Panc1 (cell line): ENCODE measurements around the gene GPX7. TPM values are rescaled to one million over a fixed set of nuclear protein-coding genes. Genes with fewer than 3 reads are reported as not detected.

ENCODE experiments used
- ATAC-seq: fragments of 200-7000 bp; cut with Tn5 transposase; 2 replicates; pipeline ENCODE4 v1.9.1; 2020; ENCODE audit warnings: mild to moderate bottlenecking, moderate library complexity
- BruUV-seq: library from RNA; stranded (reverse); fragments of 400-500 nt; replicated peaks from 2 replicates; lab custom pipeline; 2021; lab: Mats Ljungman, UMichigan
- CTCF ChIA-PET: fragments of 300-600 bp; sonication (Branson Sonifier 250); formaldehyde crosslinking; loops from one replicate; lab custom pipeline; 2022; ENCODE audit warnings: antibody characterized with exemption; lab: Charles Lee
- POLR2A ChIA-PET: fragments of 300-600 bp; sonication (Branson Sonifier 250); formaldehyde crosslinking; loops from one replicate; lab custom pipeline; 2022; ENCODE audit warnings: antibody characterized with exemption; lab: Charles Lee
- DNase-seq: peaks from one replicate; pipeline ENCODE4 v3.0.0-alpha.2; 2010; ENCODE audit warnings: low read depth, low spot score
- H3K27ac ChIP-seq: 2 replicates; pipeline ENCODE4 v1.5.1; 2011; ENCODE audit warnings: mild to moderate bottlenecking, low read length, inconsistent platforms
- H3K27me3 ChIP-seq: fragments of 200-500 bp; sonication (Bioruptor generic); 2 replicates; pipeline ENCODE4 v1.6.0; 2014; ENCODE audit warnings: low read length, inconsistent platforms; ENCODE audit not compliant: control insufficient read depth, insufficient read depth
- H3K36me3 ChIP-seq: fragments of 200-500 bp; sonication (Bioruptor generic); 2 replicates; pipeline ENCODE4 v1.5.1; 2014; ENCODE audit warnings: inconsistent platforms, mild to moderate bottlenecking, low read length, moderate library complexity; ENCODE audit not compliant: control insufficient read depth, insufficient read depth
- H3K4me1 ChIP-seq: 2 replicates; pipeline ENCODE4 v1.5.1; 2011; ENCODE audit warnings: inconsistent platforms, mild to moderate bottlenecking, low read length, moderate library complexity; ENCODE audit not compliant: control insufficient read depth, insufficient read depth
- H3K4me3 ChIP-seq, 2 experiments: 2 replicates each; pipeline ENCODE4 v1.5.1; 2011 to 2012; ENCODE audit warnings: low read depth in 2 of 2, low read length in 2 of 2, mild to moderate bottlenecking in 2 of 2, inconsistent platforms in 1 of 2, moderate library complexity in 1 of 2
- H3K9me3 ChIP-seq: fragments of 200-500 bp; sonication (Bioruptor generic); 2 replicates; pipeline ENCODE4 v1.5.1; 2014; ENCODE audit warnings: low read depth, mild to moderate bottlenecking, inconsistent platforms, low read length, moderate library complexity; ENCODE audit not compliant: control insufficient read depth, insufficient read depth
- POLR2AphosphoS5 ChIP-seq: IDR thresholded peaks from 2 replicates; pipeline ENCODE4 v1.6.1; 2012; ENCODE audit warnings: mild to moderate bottlenecking, low read depth, low read length, moderate library complexity
- SIN3A ChIP-seq: IDR thresholded peaks from 2 replicates; pipeline ENCODE4 v1.6.1; 2012; ENCODE audit warnings: low read depth, mild to moderate bottlenecking, low read length, moderate library complexity, borderline replicate concordance; ENCODE audit not compliant: insufficient read depth
- TCF7L2 ChIP-seq: IDR thresholded peaks from 2 replicates; pipeline ENCODE4 v1.6.1; 2011; ENCODE audit warnings: mild to moderate bottlenecking, low read depth, low read length, inconsistent platforms
- in situ Hi-C: cut with HindIII; loops from 2 replicates; pipeline ENCODE4 v1.10.0; 2016; ENCODE audit warnings: low sequenced_read_pairs, low pct_unique_long_range_greater_than_20kb
- intact Hi-C: fragments of 100-400 bp; cut with micrococcal nuclease; formaldehyde crosslinking; loops from one replicate; pipeline ENCODE4 v1.10.0; 2022; ENCODE audit not compliant: unreplicated experiment
- total RNA-seq: library from RNA; stranded (reverse); gene quantifications from one replicate; pipeline ENCODE4 v1.2.1, GENCODE V29; 2021; ENCODE audit not compliant: unreplicated experiment
- TF ChIP-seq, protein P1 (sequence below): fragments of 450-650 bp; IDR thresholded peaks from 2 replicates; pipeline ENCODE4 v1.5.1; 2017; ENCODE audit warnings: mild to moderate bottlenecking
- TF ChIP-seq, protein P2 (sequence below), 2 experiments: IDR thresholded peaks; 2 replicates each; pipeline ENCODE4 v1.6.1; 2011 to 2012; ENCODE audit warnings: low read depth in 2 of 2, control low read depth in 1 of 2, low read length in 1 of 2, mild to moderate bottlenecking in 1 of 2, moderate library complexity in 1 of 2; ENCODE audit not compliant: insufficient read depth in 1 of 2

The GPX7 gene
- total RNA-seq, 1 experiment from 2014 or later, result 11.2 TPM

DNA sequence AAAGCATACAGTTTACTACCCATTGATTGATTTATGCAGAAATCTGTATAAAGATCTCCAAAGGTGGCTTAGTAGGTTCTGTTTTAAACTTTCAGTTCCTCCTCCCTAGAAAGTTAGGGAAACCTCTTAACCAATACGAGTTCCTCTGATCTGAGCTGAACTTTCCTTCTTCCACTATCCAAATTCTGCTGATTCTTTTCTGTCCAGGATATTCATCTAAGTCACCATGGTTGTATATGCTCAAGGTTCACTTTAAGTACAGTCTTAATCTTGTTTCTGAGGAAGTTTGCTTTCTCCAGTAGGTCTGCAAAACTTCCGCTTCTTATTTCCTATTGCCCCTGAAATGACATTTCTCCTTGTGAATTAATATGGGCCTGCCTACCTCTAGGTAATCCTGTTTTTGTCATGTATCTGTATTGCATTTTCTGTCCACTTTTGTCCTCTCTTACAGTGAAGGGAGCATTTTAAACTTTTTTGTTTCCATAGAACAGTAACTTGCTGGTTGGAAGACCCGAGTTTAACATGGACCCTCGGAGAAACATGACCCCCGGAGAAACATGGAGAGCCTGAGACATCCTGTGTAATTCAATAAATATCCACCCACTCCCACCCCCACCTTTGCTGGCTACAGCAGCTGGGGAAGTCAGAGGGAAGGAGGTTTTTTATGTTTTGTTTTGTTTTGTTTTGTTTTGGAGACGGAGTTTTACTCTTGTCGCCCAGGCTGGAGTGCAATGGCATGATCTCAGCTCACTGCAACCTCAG lies 32.5 kb upstream of the GPX7 start:
- no TSS peak for BruUV-seq
- no peak for DNase-seq
- CTCF ChIA-PET, result no interaction called here
- no peak overlapping the region for H3K4me3 ChIP-seq
- in situ Hi-C loops, result no loop called here
- ATAC-seq, result no peak
- peaks cover 6% of the 10 kb centered on the region for H3K4me1 ChIP-seq
- H3K27me3 ChIP-seq, result peaks cover 3% of the 10 kb centered on the region; the same call in 1 of the 2 replicates
- H3K36me3 ChIP-seq, result no peaks in the 10 kb centered on the region
- H3K27ac ChIP-seq, result no peak overlapping the region
- TF ChIP-seq, protein P1, sequence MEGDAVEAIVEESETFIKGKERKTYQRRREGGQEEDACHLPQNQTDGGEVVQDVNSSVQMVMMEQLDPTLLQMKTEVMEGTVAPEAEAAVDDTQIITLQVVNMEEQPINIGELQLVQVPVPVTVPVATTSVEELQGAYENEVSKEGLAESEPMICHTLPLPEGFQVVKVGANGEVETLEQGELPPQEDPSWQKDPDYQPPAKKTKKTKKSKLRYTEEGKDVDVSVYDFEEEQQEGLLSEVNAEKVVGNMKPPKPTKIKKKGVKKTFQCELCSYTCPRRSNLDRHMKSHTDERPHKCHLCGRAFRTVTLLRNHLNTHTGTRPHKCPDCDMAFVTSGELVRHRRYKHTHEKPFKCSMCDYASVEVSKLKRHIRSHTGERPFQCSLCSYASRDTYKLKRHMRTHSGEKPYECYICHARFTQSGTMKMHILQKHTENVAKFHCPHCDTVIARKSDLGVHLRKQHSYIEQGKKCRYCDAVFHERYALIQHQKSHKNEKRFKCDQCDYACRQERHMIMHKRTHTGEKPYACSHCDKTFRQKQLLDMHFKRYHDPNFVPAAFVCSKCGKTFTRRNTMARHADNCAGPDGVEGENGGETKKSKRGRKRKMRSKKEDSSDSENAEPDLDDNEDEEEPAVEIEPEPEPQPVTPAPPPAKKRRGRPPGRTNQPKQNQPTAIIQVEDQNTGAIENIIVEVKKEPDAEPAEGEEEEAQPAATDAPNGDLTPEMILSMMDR, result no peak
- TF ChIP-seq, protein P2, sequence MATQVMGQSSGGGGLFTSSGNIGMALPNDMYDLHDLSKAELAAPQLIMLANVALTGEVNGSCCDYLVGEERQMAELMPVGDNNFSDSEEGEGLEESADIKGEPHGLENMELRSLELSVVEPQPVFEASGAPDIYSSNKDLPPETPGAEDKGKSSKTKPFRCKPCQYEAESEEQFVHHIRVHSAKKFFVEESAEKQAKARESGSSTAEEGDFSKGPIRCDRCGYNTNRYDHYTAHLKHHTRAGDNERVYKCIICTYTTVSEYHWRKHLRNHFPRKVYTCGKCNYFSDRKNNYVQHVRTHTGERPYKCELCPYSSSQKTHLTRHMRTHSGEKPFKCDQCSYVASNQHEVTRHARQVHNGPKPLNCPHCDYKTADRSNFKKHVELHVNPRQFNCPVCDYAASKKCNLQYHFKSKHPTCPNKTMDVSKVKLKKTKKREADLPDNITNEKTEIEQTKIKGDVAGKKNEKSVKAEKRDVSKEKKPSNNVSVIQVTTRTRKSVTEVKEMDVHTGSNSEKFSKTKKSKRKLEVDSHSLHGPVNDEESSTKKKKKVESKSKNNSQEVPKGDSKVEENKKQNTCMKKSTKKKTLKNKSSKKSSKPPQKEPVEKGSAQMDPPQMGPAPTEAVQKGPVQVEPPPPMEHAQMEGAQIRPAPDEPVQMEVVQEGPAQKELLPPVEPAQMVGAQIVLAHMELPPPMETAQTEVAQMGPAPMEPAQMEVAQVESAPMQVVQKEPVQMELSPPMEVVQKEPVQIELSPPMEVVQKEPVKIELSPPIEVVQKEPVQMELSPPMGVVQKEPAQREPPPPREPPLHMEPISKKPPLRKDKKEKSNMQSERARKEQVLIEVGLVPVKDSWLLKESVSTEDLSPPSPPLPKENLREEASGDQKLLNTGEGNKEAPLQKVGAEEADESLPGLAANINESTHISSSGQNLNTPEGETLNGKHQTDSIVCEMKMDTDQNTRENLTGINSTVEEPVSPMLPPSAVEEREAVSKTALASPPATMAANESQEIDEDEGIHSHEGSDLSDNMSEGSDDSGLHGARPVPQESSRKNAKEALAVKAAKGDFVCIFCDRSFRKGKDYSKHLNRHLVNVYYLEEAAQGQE (IDR thresholded peaks at IDR 0.05; ENCODE audit: insufficient read depth in 1 of 2, low read depth in 2 of 2, low read length in 1 of 2), result no peak
- TF ChIP-seq SIN3A (no peak), POLR2AphosphoS5 (no peak), TCF7L2 (no peak)
- POLR2A ChIA-PET, result no interaction called here
- no peaks in the 10 kb centered on the region for H3K9me3 ChIP-seq
- intact Hi-C loops, result loop anchor here (10.0 kb wide), 1 partner anchor 95 kb away; no protein-coding TSS in a partner anchor

DNA sequence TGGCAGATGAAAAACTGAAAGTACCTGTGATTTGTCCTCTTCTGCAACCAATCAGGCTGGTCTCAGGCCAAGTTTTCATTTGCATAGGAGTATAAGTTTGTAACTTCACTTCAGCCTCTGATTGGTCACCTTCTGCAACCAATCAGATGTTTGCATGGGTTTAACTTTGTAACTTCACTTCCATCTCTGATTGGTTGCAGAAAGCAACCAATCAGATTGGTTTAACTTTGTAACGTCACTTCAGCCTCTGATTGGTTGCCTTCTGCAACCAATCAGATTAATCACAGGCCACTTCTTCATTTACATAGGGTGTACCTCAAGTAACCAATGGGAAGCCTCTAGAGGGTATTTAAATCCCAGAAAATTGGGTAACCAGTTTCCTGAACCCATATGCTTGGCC lies 30.4 kb upstream of the GPX7 start:
- H3K36me3 ChIP-seq, result no peaks in the 10 kb centered on the region
- H3K4me1 ChIP-seq, result peaks cover 6% of the 10 kb centered on the region
- no peak for TF ChIP-seq TCF7L2
- no peak for TF ChIP-seq SIN3A
- TF ChIP-seq, protein P2 (IDR thresholded peaks at IDR 0.05; ENCODE audit: insufficient read depth in 1 of 2, low read depth in 2 of 2, low read length in 1 of 2), result no peak
- TF ChIP-seq POLR2AphosphoS5, result no peak
- TF ChIP-seq, protein P1, result no peak
- no TSS peak for BruUV-seq
- in situ Hi-C loops, result no loop called here
- ATAC-seq (no peak), DNase-seq (no peak)
- CTCF ChIA-PET, result no interaction called here
- H3K4me3 ChIP-seq, result no peak overlapping the region
- intact Hi-C loops, result loop anchor here (10.0 kb wide), 1 partner anchor 93 kb away; no protein-coding TSS in a partner anchor
- H3K27me3 ChIP-seq, result peaks cover 3% of the 10 kb centered on the region; the same call in 1 of the 2 replicates
- POLR2A ChIA-PET, result no interaction called here
- H3K9me3 ChIP-seq, result no peaks in the 10 kb centered on the region
- H3K27ac ChIP-seq, result no peak overlapping the region
